Kidney (tissue), 14 donors: ENCODE measurements around the gene CNOT10. TPM values are rescaled to one million over a fixed set of nuclear protein-coding genes. Genes with fewer than 3 reads are reported as not detected.
"Not testable (repeated sequence)": the region's sequence is repeated elsewhere in the genome, so short reads cannot be mapped to it uniquely, and the experiment has no call there.

ENCODE experiments used
- DNase-seq, 5 donors: peaks; one replicate each; pipeline ENCODE4 v3.0.0-alpha.2; 2013 to 2020
- FAIRE-seq: peaks from 2 replicates; lab custom pipeline; 2012; peaks lifted over from hg19 to GRCh38; lab: Jason Lieb, UNC
- H3K27ac ChIP-seq, 2 donors: one replicate each; pipeline ENCODE4 v1.7.0; 2013; ENCODE audit warnings: low read depth in 2 of 2, low read length in 2 of 2, inconsistent platforms in 1 of 2
- H3K27me3 ChIP-seq: one replicate; pipeline ENCODE4 v1.7.1; 2013; ENCODE audit warnings: low read length, inconsistent platforms; ENCODE audit not compliant: control insufficient read depth, insufficient read depth
- H3K36me3 ChIP-seq, 3 donors: one replicate each; pipeline versions ENCODE4 v1.7.0 to v1.7.1; 2013; ENCODE audit warnings: low read length in 3 of 3, control low read depth in 1 of 3, inconsistent platforms in 1 of 3; ENCODE audit not compliant: insufficient read depth in 3 of 3, control insufficient read depth in 2 of 3
- H3K4me1 ChIP-seq, 3 donors: one replicate each; pipeline versions ENCODE4 v1.7.0 to v1.7.1; 2013; ENCODE audit warnings: low read length in 3 of 3, inconsistent platforms in 1 of 3, low read depth in 1 of 3; ENCODE audit not compliant: control insufficient read depth in 2 of 3, insufficient read depth in 2 of 3
- H3K4me3 ChIP-seq, 3 donors: one replicate each; pipeline versions ENCODE4 v1.7.0 to v1.8.1; 2013; ENCODE audit warnings: low read length in 3 of 3, control low read depth in 1 of 3, inconsistent platforms in 1 of 3
- H3K9ac ChIP-seq, 3 donors: one replicate each; pipeline versions ENCODE4 v1.7.0 to v1.7.1; 2013; ENCODE audit warnings: low read length in 3 of 3, control low read depth in 1 of 3, inconsistent platforms in 1 of 3
- H3K9me3 ChIP-seq, 3 donors: one replicate each; pipeline versions ENCODE4 v1.7.0 to v1.7.1; 2013; ENCODE audit warnings: low read length in 3 of 3, control low read depth in 1 of 3, inconsistent platforms in 1 of 3; ENCODE audit not compliant: control insufficient read depth in 2 of 3, insufficient read depth in 1 of 3
- intact Hi-C: fragments of 100-400 bp; cut with DNase I; formaldehyde crosslinking; loops from one replicate; pipeline ENCODE4 v1.11.1; 2022
- polyA plus RNA-seq: library from polyadenylated mRNA; stranded (reverse); fragments of 350-450 nt; fragmentation: Illumina TruSeq; extraction: RNeasy Lipid Tissue Mini Kit (QIAGEN cat#74804); gene quantifications from one replicate; pipeline ENCODE4 v1.2.3, GENCODE V29; 2014; ENCODE audit warnings: low read depth, low replicate concordance; ENCODE audit not compliant: insufficient read depth
- total RNA-seq: library from RNA; stranded (reverse); fragmentation: NEBNext Ultra II Directional; extraction: Animal tissue kit (Norgen Biotek cat#: 25700); gene quantifications from one replicate; pipeline ENCODE4 v1.2.1, GENCODE V29; 2021
- TF ChIP-seq, protein P1 (sequence below): IDR thresholded peaks from 3 replicates; pipeline ENCODE4 v1.5.1; 2012; ENCODE audit warnings: mild to moderate bottlenecking, moderate library complexity, borderline replicate concordance; ENCODE audit not compliant: insufficient read depth; ENCODE audit errors: extremely low read depth
- donor health status: control.
- donor health status: control.
- donor health status: control.
- donor health status: control.
- donor health status: control.
- donor health status: DM: yes; HTN: yes; CAD: no.
- donor health status: Normal renal cell carcinoma (clear cell type).

CNOT10 gene
- total and polyA plus RNA-seq, 2 donors from 2014 or later: 19.0 to 34.0 TPM

DNA sequence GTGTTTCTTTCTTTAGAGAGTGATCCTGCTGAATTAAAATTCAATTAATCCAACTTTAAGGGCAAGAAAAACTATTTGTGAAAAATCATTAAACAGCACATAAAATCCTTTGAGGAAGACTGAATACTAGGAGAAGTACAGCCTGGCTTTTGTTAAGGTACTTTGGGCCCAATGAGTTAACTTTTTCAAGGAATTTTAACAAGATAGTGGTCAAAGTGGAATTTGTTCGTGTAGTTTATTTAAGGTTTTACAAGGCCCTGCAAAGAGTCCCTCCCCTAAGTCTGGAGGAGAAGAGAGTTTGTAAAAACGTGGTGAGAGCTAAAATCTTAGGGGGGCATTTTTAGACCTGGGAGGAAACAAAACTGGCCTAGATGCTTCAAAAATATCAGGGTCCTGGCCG lies 106.8 kb downstream of the CNOT10 start:
- H3K27me3 ChIP-seq: no peaks in the 10 kb centered on the region

DNA sequence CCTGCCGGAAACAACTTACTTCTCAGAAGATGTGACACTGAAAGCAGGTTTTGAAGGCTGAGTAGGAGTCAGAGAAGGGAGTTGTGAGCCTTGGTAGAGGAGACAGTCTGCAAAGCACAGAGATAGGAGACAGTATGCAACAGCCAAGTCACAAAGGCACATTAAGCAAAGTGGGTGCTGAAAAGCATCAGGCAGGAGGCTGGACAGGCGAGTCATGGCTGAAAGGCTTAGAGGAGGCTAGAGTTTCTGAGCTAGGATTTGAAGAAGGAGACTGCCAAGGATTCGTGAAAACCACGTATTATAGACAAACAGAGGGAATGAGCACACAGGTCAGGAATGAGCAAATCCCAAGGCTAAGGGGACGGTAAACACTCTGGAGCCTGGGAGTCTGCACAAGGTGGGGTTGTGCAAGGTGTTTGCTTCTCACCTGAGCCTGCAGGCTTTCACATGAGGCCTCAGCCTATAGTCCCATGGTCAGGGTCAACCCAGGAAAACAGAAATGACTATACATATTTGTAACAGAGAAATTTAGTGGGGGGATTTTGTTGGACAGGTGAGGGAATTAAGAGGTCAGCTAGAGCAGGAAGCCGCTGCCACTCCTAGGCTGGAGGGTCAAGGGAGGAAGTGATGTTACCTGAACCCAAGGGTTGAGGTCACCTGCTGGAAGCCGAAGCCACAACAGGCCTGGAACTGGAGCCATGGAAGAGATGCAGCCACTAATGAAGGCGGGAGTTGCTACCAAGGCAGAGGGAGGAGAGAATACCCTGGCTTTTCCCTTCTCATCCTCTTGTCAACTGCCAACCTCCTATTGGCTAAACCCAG lies 109.7 kb downstream of the CNOT10 start:
- intact Hi-C loops: no loop called here
- Histone ChIP-seq H3K4me3 (no peak overlapping the region), H3K9ac (no peak overlapping the region), H3K27me3 (no peaks in the 10 kb centered on the region), H3K27ac (no peak overlapping the region), H3K4me1 (no peaks in the 10 kb centered on the region), H3K9me3 (no peaks in the 10 kb centered on the region), H3K36me3 (no peaks in the 10 kb centered on the region)
- no peak for DNase-seq
- TF ChIP-seq, protein P1, sequence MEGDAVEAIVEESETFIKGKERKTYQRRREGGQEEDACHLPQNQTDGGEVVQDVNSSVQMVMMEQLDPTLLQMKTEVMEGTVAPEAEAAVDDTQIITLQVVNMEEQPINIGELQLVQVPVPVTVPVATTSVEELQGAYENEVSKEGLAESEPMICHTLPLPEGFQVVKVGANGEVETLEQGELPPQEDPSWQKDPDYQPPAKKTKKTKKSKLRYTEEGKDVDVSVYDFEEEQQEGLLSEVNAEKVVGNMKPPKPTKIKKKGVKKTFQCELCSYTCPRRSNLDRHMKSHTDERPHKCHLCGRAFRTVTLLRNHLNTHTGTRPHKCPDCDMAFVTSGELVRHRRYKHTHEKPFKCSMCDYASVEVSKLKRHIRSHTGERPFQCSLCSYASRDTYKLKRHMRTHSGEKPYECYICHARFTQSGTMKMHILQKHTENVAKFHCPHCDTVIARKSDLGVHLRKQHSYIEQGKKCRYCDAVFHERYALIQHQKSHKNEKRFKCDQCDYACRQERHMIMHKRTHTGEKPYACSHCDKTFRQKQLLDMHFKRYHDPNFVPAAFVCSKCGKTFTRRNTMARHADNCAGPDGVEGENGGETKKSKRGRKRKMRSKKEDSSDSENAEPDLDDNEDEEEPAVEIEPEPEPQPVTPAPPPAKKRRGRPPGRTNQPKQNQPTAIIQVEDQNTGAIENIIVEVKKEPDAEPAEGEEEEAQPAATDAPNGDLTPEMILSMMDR: no peak
- no peak for FAIRE-seq

More for the DNA sequence above, 106.8 kb downstream of the CNOT10 start:
- TF ChIP-seq, protein P1: no peak
- Histone ChIP-seq H3K9me3 (no peaks in the 10 kb centered on the region), H3K36me3 (no peaks in the 10 kb centered on the region), H3K9ac (no peak overlapping the region), H3K4me3 (no peak overlapping the region), H3K4me1 (no peaks in the 10 kb centered on the region), H3K27ac (no peak overlapping the region)
- intact Hi-C loops: no loop called here
- DNase-seq (no peak), FAIRE-seq (no peak)

DNA sequence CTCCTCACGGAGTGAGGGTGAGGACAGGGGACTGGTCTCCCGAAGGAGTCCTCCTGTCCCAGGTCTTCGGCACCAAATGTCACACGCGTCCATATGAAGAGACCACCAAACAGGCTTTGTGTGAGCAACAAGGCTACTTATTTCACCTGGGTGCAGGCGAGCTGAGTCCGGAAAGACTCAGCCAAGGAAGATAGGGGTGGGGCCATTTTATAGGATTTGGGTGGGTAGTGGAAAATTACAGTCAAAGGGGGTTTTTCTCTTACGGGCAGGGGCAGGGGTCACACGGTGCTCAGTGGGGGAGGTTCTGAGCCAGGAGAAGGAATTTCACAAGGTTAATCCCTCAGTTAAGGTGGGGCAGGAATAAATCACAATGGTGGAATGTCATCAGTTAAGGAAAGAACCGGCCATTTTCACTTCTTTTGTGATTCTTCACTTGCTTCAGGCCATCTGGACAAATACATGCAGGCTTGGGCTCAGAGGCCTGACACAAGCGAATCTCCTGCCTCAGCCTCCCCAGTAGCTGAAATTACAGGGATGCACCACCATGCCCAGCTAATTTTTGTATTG lies 111.5 kb downstream of the CNOT10 start:
- H3K4me1 ChIP-seq, FAIRE-seq, H3K36me3 ChIP-seq, H3K4me3 ChIP-seq, H3K9ac ChIP-seq, DNase-seq, intact Hi-C loops, H3K27me3 ChIP-seq, H3K27ac ChIP-seq, H3K9me3 ChIP-seq: not testable (repeated sequence)

DNA sequence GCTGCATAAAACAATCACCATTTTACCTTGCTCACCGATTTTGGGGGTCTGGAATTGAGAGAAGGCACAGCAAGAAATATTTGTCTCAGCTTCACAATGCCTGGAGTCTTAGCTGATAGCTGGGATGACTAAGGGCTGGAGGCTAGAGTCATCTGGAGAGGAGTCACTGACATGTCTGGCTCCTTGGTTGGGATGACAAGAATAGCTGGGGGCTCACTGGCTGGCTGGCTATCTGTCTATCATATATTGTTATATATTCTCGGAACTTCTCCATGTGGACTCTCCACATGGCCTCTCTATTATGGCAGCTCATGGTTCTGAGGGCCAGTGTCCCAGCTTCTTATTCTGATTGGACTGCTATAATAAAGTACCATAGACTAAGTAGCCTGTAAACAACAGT lies 112.8 kb downstream of the CNOT10 start:
- intact Hi-C loops: no loop called here
- no peaks in the 10 kb centered on the region for H3K9me3 ChIP-seq
- no peak for FAIRE-seq

GRCh38 chr3:32801440-32801839 lies 116.5 kb downstream of the CNOT10 start:
- H3K36me3 ChIP-seq, H3K27me3 ChIP-seq, H3K4me3 ChIP-seq, H3K4me1 ChIP-seq, H3K9me3 ChIP-seq, H3K27ac ChIP-seq, H3K9ac ChIP-seq, DNase-seq, FAIRE-seq, intact Hi-C loops: not testable (repeated sequence)

More for the DNA sequence above, 112.8 kb downstream of the CNOT10 start:
- TF ChIP-seq, protein P1: no peak
- DNase-seq: no peak
- no peaks in the 10 kb centered on the region for H3K4me1 ChIP-seq
- no peak overlapping the region for H3K4me3 ChIP-seq
- H3K27me3 ChIP-seq: no peaks in the 10 kb centered on the region
- no peak overlapping the region for H3K9ac ChIP-seq
- no peak overlapping the region for H3K27ac ChIP-seq
- no peaks in the 10 kb centered on the region for H3K36me3 ChIP-seq
